Suprapubic skin (tissue), 4 donors: ENCODE data around the gene AKT1. TPM values are rescaled to one million over a fixed set of nuclear protein-coding genes. Genes with fewer than 3 reads are reported as not detected.

Experiments used
- DNase-seq, 2 donors: peaks; one replicate each; pipeline ENCODE4 v3.0.0-alpha.2; 2019; ENCODE audit warnings: low spot score in 2 of 2
- H3K27ac ChIP-seq: fragments of 200-600 bp; sonication (generic); one replicate; pipeline ENCODE4 v1.5.1; 2019
- H3K27me3 ChIP-seq: fragments of 200-600 bp; sonication (generic); one replicate; pipeline ENCODE4 v1.5.1; 2019
- H3K36me3 ChIP-seq: fragments of 200-600 bp; sonication (generic); one replicate; pipeline ENCODE4 v1.5.1; 2019
- H3K4me1 ChIP-seq: fragments of 200-600 bp; sonication (generic); one replicate; pipeline ENCODE4 v1.5.1; 2019
- H3K4me3 ChIP-seq: fragments of 200-600 bp; sonication (generic); one replicate; pipeline ENCODE4 v1.5.1; 2019; ENCODE audit warnings: mild to moderate bottlenecking
- H3K9me3 ChIP-seq: fragments of 200-600 bp; sonication (generic); one replicate; pipeline ENCODE4 v1.5.1; 2019
- EP300 ChIP-seq: sonication (generic); formaldehyde crosslinking; IDR thresholded peaks from one replicate; pipeline ENCODE4 v1.6.1; 2017; ENCODE audit warnings: antibody characterized with exemption
- POLR2A ChIP-seq, 2 donors: fragments of 450-650 bp; IDR thresholded peaks; one replicate each; pipeline ENCODE4 v1.6.1; 2017; ENCODE audit warnings: antibody characterized with exemption in 2 of 2, mild to moderate bottlenecking in 2 of 2, moderate library complexity in 2 of 2
- POLR2AphosphoS5 ChIP-seq, 3 donors: sonication (generic); formaldehyde crosslinking; IDR thresholded peaks; one replicate each; pipeline ENCODE4 v1.6.1; 2017; ENCODE audit warnings: antibody characterized with exemption in 3 of 3
- WGBS: methylation state at CpG from one replicate; pipeline ENCODE4 v1.1.5; 2018; 5-methylcytosine and 5-hydroxymethylcytosine counted together
- total RNA-seq, 4 donors: library from RNA; depleted of rRNA; stranded (reverse); fragments of >200 nt; gene quantifications; one replicate each; pipeline ENCODE4 v1.1.0, GENCODE V29; 2016
- TF ChIP-seq, protein P1 (sequence below), 2 donors: fragments of 200-600 bp in 1 of 2; fragments of 450-650 bp in 1 of 2; sonication (generic) in 1 of 2; IDR thresholded peaks; one replicate each; pipeline ENCODE4 v1.5.1; 2016 to 2019; ENCODE audit warnings: antibody characterized with exemption in 2 of 2, mild to moderate bottlenecking in 1 of 2, moderate library complexity in 1 of 2

The AKT1 gene
- total RNA-seq, 4 donors from 2014 or later = 63.1 to 77.6 (median 70.4) TPM

DNA sequence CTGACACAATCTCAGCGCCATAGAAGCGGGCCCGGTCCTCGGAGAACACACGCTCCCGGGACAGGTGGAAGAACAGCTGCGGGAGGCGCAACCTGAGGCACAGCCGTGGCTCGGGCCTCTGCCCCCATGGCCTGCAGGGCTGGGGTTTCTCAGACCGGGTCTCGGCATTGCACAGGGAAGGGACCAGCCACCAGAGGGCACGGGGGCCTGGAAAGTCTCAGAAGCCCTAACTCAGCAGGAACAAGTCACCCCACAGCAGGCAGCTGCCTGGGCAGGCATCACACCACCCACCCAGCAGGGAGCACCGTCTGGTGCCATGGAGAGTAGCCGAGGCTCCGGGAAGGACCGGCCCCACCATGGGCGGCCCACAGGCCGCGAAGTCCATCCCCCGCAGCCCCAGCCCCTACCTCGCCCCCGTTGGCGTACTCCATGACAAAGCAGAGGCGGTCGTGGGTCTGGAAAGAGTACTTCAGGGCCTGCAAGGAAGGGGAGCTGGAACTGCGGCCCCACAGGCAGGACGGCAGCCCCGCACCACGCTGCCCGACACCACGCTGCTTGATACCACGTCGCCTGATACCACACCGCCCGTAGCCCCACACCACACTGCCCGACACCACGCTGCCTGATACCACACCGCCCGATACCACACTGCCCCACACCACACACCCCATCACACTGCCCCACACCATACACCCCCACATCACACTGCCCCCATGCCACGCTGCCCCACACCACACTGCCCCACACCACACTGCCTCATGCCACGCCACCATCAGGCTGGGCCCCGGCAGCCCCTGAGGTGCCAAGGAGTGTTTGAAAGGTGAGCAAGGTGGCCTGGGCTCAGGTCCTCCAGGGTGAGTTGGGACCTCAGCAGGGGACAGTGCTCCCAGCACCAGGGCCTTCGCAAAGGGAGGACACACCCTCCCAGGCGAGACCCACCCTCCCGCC is 21.8 kb downstream of the AKT1 start:
- peaks cover 7% of the 10 kb centered on the region for H3K4me1 ChIP-seq
- H3K27me3 ChIP-seq = no peaks in the 10 kb centered on the region
- DNase-seq = no peak
- 95% methylated on average over 30 of the region's 46 CpGs for WGBS
- no peak overlapping the region for H3K27ac ChIP-seq
- H3K4me3 ChIP-seq = no peak overlapping the region
- no peak for TF ChIP-seq EP300
- no peak for TF ChIP-seq POLR2AphosphoS5 (IDR thresholded peaks at IDR 0.05)
- TF ChIP-seq, protein P1, sequence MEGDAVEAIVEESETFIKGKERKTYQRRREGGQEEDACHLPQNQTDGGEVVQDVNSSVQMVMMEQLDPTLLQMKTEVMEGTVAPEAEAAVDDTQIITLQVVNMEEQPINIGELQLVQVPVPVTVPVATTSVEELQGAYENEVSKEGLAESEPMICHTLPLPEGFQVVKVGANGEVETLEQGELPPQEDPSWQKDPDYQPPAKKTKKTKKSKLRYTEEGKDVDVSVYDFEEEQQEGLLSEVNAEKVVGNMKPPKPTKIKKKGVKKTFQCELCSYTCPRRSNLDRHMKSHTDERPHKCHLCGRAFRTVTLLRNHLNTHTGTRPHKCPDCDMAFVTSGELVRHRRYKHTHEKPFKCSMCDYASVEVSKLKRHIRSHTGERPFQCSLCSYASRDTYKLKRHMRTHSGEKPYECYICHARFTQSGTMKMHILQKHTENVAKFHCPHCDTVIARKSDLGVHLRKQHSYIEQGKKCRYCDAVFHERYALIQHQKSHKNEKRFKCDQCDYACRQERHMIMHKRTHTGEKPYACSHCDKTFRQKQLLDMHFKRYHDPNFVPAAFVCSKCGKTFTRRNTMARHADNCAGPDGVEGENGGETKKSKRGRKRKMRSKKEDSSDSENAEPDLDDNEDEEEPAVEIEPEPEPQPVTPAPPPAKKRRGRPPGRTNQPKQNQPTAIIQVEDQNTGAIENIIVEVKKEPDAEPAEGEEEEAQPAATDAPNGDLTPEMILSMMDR (IDR thresholded peaks at IDR 0.05) = no peak
- no peak for TF ChIP-seq POLR2A (IDR thresholded peaks at IDR 0.05)
- no peaks in the 10 kb centered on the region for H3K9me3 ChIP-seq
- H3K36me3 ChIP-seq = peaks cover 70% of the 10 kb centered on the region

DNA sequence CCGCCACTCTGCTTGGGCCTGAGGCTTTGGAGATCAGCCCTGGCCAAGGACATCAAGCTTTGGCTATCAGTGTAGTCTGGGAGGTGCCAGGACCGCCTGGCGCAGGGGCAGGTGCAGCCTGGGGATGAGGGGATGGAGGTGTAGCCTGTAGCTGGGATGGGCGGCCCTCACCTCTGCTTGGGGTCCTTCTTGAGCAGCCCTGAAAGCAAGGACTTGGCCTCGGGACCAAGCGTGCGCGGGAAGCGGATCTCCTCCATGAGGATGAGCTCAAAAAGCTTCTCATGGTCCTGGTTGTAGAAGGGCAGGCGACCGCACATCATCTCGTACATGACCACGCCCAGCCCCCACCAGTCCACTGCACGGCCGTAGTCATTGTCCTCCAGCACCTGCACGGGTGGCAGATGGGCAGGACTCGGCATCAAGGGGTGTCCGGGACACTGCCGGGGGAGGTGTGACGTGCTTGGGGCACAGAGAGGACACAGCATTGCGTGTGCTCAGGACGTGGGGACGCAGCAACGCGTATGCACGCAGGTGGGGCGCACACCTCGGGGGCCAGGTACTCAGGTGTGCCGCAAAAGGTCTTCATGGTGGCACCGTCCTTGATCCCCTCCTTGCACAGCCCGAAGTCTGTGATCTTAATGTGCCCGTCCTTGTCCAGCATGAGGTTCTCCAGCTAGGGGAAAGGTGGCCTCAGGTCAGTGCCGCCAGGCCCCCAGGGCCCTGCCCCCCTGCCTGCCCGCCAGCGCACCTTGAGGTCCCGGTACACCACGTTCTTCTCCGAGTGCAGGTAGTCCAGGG is 22.6 kb downstream of the AKT1 start:
- WGBS = 95% methylated on average over 30 of the region's 38 CpGs
- Histone ChIP-seq H3K4me1 (peaks cover 13% of the 10 kb centered on the region), H3K4me3 (no peak overlapping the region), H3K9me3 (no peaks in the 10 kb centered on the region), H3K36me3 (peaks cover 69% of the 10 kb centered on the region), H3K27ac (no peak overlapping the region), H3K27me3 (no peaks in the 10 kb centered on the region)
- DNase-seq = no peak
- TF ChIP-seq POLR2AphosphoS5 (IDR thresholded peaks at IDR 0.05) (no peak), POLR2A (IDR thresholded peaks at IDR 0.05) (no peak), EP300 (no peak)
- TF ChIP-seq, protein P1 (IDR thresholded peaks at IDR 0.05) = no peak

DNA sequence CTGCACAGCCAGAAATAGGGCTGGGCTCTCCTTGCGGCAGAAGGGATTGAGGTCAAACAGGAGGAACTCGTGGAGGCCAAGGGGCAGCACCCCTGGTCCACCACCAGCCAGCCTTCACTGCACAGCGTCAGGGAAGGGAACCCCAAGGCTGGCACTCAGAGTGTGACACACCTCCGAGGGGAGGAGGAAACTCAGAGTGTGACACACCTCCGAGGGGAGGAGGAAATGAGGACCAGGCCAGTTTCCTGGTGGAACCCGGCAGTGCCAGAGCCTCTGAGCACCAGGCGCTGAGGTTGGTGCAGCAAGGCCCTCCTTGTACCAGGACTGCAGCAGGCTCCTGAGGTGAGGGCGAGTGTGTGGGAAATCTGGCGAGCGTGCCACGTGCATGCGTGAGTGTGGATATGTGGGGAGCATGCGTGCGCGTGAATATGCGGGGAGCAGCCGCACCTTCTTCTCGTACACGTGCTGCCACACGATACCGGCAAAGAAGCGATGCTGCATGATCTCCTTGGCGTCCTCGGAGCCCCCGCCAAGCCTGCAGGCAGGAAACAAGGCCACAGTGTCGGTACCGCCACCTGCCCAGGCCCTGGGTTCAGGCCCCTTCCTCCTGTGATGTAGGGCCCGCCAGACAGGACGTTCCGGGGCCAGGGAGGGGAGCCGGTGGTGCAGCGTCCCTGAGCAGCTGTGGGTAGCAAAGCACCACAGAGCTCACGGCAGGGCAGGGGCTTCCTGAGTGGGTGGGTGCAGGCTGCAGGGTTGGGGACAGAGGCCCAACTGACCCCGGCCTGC is 23.4 kb downstream of the AKT1 start:
- Histone ChIP-seq H3K4me3 (no peak overlapping the region), H3K36me3 (peaks cover 65% of the 10 kb centered on the region), H3K4me1 (peaks cover 10% of the 10 kb centered on the region), H3K9me3 (no peaks in the 10 kb centered on the region), H3K27me3 (no peaks in the 10 kb centered on the region), H3K27ac (no peak overlapping the region)
- 84% methylated on average over 11 of the region's 34 CpGs for WGBS
- no peak for TF ChIP-seq EP300
- TF ChIP-seq POLR2A (IDR thresholded peaks at IDR 0.05) = no peak
- TF ChIP-seq POLR2AphosphoS5 (IDR thresholded peaks at IDR 0.05) = no peak
- TF ChIP-seq, protein P1 (IDR thresholded peaks at IDR 0.05) = no peak
- DNase-seq = no peak

DNA sequence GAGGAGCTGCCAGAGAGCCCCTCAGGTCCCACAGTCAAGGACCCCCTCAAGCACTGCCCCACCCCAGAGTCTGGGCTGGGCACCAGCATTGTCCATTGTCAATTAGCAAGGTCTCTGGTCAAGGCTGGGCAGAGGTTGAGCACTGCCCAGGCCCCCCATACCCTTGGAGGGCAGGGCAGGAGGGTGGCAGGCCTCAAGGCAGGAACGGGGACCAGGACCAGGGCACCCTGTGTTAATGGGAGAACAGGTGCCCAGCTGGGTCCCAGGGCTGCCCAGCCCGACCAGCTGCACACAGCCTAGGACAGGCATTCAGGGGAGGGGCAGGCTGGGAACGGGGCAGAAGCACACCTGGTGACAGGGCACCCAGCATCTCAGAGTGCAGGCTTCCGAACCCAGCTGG is 24.2 kb downstream of the AKT1 start:
- peaks cover 59% of the 10 kb centered on the region for H3K36me3 ChIP-seq
- no peak for DNase-seq
- no peaks in the 10 kb centered on the region for H3K27me3 ChIP-seq
- TF ChIP-seq, protein P1 (IDR thresholded peaks at IDR 0.05) = no peak
- TF ChIP-seq EP300 (no peak), POLR2A (IDR thresholded peaks at IDR 0.05) (no peak)
- H3K4me3 ChIP-seq = no peak overlapping the region
- WGBS = no CpG with 5 or more reads among the region's 4 CpGs
- no peaks in the 10 kb centered on the region for H3K9me3 ChIP-seq
- no peak overlapping the region for H3K27ac ChIP-seq
- peaks cover 10% of the 10 kb centered on the region for H3K4me1 ChIP-seq
